Endothelial cell of umbilical vein (primary cell): ENCODE data around the gene DHRS9. TPM values are rescaled to one million over a fixed set of nuclear protein-coding genes. Genes with fewer than 3 reads are reported as not detected.

Experiments used
- BruUV-seq: library from RNA; stranded (reverse); fragments of 400-500 nt; replicated peaks from 2 replicates; lab custom pipeline; 2021; lab: Mats Ljungman, UMichigan
- CTCF ChIA-PET: fragments of 300-600, 350-600 bp; sonication (Branson Sonifier 250); formaldehyde crosslinking; loops from one replicate; lab custom pipeline; 2021; ENCODE audit warnings: antibody characterized with exemption, inconsistent platforms; lab: Charles Lee
- POLR2A ChIA-PET: fragments of 300-600, 350-600 bp; sonication (Branson Sonifier 250); formaldehyde crosslinking; loops from one replicate; lab custom pipeline; 2021; ENCODE audit warnings: antibody characterized with exemption, inconsistent platforms; lab: Charles Lee
- DNase-seq: peaks from one replicate; pipeline ENCODE4 v3.0.0-alpha.2; 2011; ENCODE audit warnings: low read depth, low spot score
- FAIRE-seq: peaks from 2 replicates; lab custom pipeline; 2011; peaks lifted over from hg19 to GRCh38; lab: Jason Lieb, UNC
- H2AFZ ChIP-seq: 2 replicates; pipeline ENCODE4 v1.6.0; 2012; ENCODE audit warnings: low read depth, low read length, control low read depth, inconsistent platforms
- H3K27ac ChIP-seq: 2 replicates; pipeline ENCODE4 v1.5.1; 2011; ENCODE audit warnings: low read depth, mild to moderate bottlenecking, control low read depth, low read length, moderate library complexity; ENCODE audit not compliant: insufficient read depth
- H3K27me3 ChIP-seq, 2 experiments: 2 replicates each; pipeline versions ENCODE4 v1.6.0 to v1.6.1; 2011; ENCODE audit warnings: low read length in 2 of 2, mixed read lengths in 1 of 2; ENCODE audit not compliant: control insufficient read depth in 2 of 2, insufficient read depth in 2 of 2
- H3K36me3 ChIP-seq, 2 experiments: 2 replicates in 1 of 2; 3 replicates in 1 of 2; pipeline ENCODE4 v1.5.1; 2011; ENCODE audit warnings: low read length in 2 of 2, mild to moderate bottlenecking in 1 of 2, moderate library complexity in 1 of 2; ENCODE audit not compliant: control insufficient read depth in 2 of 2, insufficient read depth in 2 of 2; ENCODE audit errors: extremely low read depth in 1 of 2
- H3K4me1 ChIP-seq: 3 replicates; pipeline ENCODE4 v1.5.1; 2011; ENCODE audit warnings: mild to moderate bottlenecking, low read length; ENCODE audit not compliant: control insufficient read depth, insufficient read depth; ENCODE audit errors: extremely low read depth
- H3K4me2 ChIP-seq: 2 replicates; pipeline ENCODE4 v1.6.1; 2011; ENCODE audit warnings: low read length, control low read depth, mixed read lengths; ENCODE audit not compliant: insufficient read depth
- H3K4me3 ChIP-seq, 3 experiments: fragments of 200-600 bp in 1 of 3; sonication (generic), shearing (Covaris generic) in 1 of 3; replicated peaks in 1 of 3; 2 replicates each; pipeline ENCODE4 v1.5.1; 2011 to 2016; ENCODE audit warnings: control low read depth in 3 of 3, low read length in 3 of 3, mild to moderate bottlenecking in 2 of 3, inconsistent platforms in 1 of 3, low read depth in 1 of 3, moderate library complexity in 1 of 3; ENCODE audit not compliant: insufficient read depth in 1 of 3
- H3K79me2 ChIP-seq: 2 replicates; pipeline ENCODE4 v1.6.0; 2012; ENCODE audit warnings: low read length, inconsistent platforms; ENCODE audit not compliant: control insufficient read depth, insufficient read depth
- H3K9ac ChIP-seq: replicated peaks from 2 replicates; pipeline ENCODE3; 2011; ENCODE audit warnings: low read length, control low read depth; ENCODE audit not compliant: insufficient read depth; ENCODE audit errors: extremely low read depth
- H3K9me1 ChIP-seq: replicated peaks from 3 replicates; pipeline ENCODE4 v1.6.0; 2011; ENCODE audit warnings: mild to moderate bottlenecking, low read length; ENCODE audit not compliant: control insufficient read depth, insufficient read depth; ENCODE audit errors: extremely low read depth
- H3K9me3 ChIP-seq: replicated peaks from 2 replicates; pipeline ENCODE4 v1.5.1; 2012; ENCODE audit warnings: low read length, inconsistent platforms; ENCODE audit not compliant: control insufficient read depth, insufficient read depth
- H4K20me1 ChIP-seq: replicated peaks from 2 replicates; pipeline ENCODE3; 2011; ENCODE audit warnings: mild to moderate bottlenecking, low read length; ENCODE audit not compliant: control insufficient read depth, insufficient read depth; ENCODE audit errors: extremely low read depth
- CTCF ChIP-seq, 2 donors: IDR thresholded peaks; 1 replicate in 1 of 2; 2 replicates in 1 of 2; pipeline ENCODE4 v1.5.1; 2011; ENCODE audit warnings: low read length in 2 of 2, mild to moderate bottlenecking in 2 of 2, moderate library complexity in 2 of 2, control low read depth in 1 of 2, inconsistent platforms in 1 of 2, low read depth in 1 of 2; ENCODE audit not compliant: insufficient read depth in 1 of 2; ENCODE audit errors: extremely low read depth in 1 of 2
- EZH2 ChIP-seq: IDR thresholded peaks from 2 replicates; pipeline ENCODE4 v1.6.1; 2012; ENCODE audit warnings: borderline replicate concordance, low read depth, mild to moderate bottlenecking, moderate library complexity, low read length, inconsistent platforms; ENCODE audit not compliant: severe bottlenecking
- FOS ChIP-seq: IDR thresholded peaks from 2 replicates; pipeline ENCODE4 v1.6.1; 2011; ENCODE audit warnings: mild to moderate bottlenecking, low read length, moderate library complexity, borderline replicate concordance; ENCODE audit not compliant: insufficient read depth
- GATA2 ChIP-seq: IDR thresholded peaks from 2 replicates; pipeline ENCODE4 v1.7.0; 2011; ENCODE audit warnings: low read depth, mild to moderate bottlenecking, moderate library complexity, mixed read lengths, low read length; ENCODE audit not compliant: insufficient read length, insufficient read depth
- JUN ChIP-seq: IDR thresholded peaks from 2 replicates; pipeline ENCODE4 v1.6.1; 2011; ENCODE audit warnings: borderline replicate concordance, low read depth; ENCODE audit not compliant: insufficient read length, insufficient read depth
- MAX ChIP-seq: IDR thresholded peaks from 2 replicates; pipeline ENCODE4 v1.6.1; 2011; ENCODE audit not compliant: insufficient read depth, insufficient read length
- MYC ChIP-seq: IDR thresholded peaks from one replicate; pipeline ENCODE4 v1.6.1; 2011; ENCODE audit warnings: mild to moderate bottlenecking, low read depth, low read length
- POLR2A ChIP-seq: IDR thresholded peaks from 2 replicates; pipeline ENCODE4 v1.6.1; 2012; ENCODE audit warnings: low read depth, mild to moderate bottlenecking, control low read depth, low read length
- POLR2AphosphoS5 ChIP-seq: IDR thresholded peaks from 2 replicates; pipeline ENCODE4 v1.6.1; 2012; ENCODE audit warnings: low read depth, mild to moderate bottlenecking, control low read depth, low read length, moderate library complexity; ENCODE audit not compliant: insufficient read depth
- dilution Hi-C: fragments of 300-500 bp; cut with MboI; formaldehyde crosslinking; loops from one replicate; pipeline ENCODE4 v1.15.0; 2019; ENCODE audit warnings: low sequenced_read_pairs; ENCODE audit not compliant: extremely low pct_ligation_motif_present
- intact Hi-C: fragments of 100-400 bp; cut with micrococcal nuclease; formaldehyde crosslinking; loops from one replicate; pipeline ENCODE4 v1.10.0; 2022
- polyA plus RNA-seq, 4 experiments: library from polyadenylated mRNA; depleted of rRNA in 3 of 4; stranded (reverse) in 3 of 4; unstranded in 1 of 4; fragments of >200 nt; gene quantifications; 2 replicates each; pipeline versions ENCODE4 v1.2.1 to v1.2.3, GENCODE V29; 2011 to 2012; ENCODE audit warnings: missing spikeins in 1 of 4
- total RNA-seq: library from RNA; stranded (reverse); gene quantifications from 2 replicates; pipeline ENCODE4 v1.2.3, GENCODE V29; 2021

The DHRS9 gene
- total and polyA plus RNA-seq, 2 donors (not counting 3 experiments of a cell fraction or from before 2014, with no cell fraction given), result 0.40 TPM; not detected in 1

- BruUV-seq, result no TSS peak
- no peak for DNase-seq
- H3K9me3 ChIP-seq, result no peaks in the 10 kb centered on the region
- H3K27me3 ChIP-seq, result no peaks in the 10 kb centered on the region
- H3K9ac ChIP-seq, result no peak overlapping the region
- H4K20me1 ChIP-seq, result no peaks in the 10 kb centered on the region
- no peak overlapping the region for H3K27ac ChIP-seq
- FAIRE-seq, result no peak
- ChIA-PET POLR2A (no interaction called here), CTCF (interaction anchor here (0.9 kb wide), 1 partner anchor 43 kb away, joined by 5 read pairs; no protein-coding TSS in a partner anchor)
- H3K36me3 ChIP-seq, result no peaks in the 10 kb centered on the region
- H3K4me2 ChIP-seq, result no peak overlapping the region
- no peaks in the 10 kb centered on the region for H3K79me2 ChIP-seq
- H3K4me3 ChIP-seq, result no peak overlapping the region
- TF ChIP-seq MYC (no peak), POLR2A (no peak), MAX (no peak), JUN (no peak), EZH2 (no peak), POLR2AphosphoS5 (no peak), GATA2 (no peak), FOS (no peak), CTCF (IDR thresholded peaks at IDR 0.05; ENCODE audit: extremely low read depth in 1 of 2, insufficient read depth in 1 of 2, low read depth in 1 of 2, low read length in 2 of 2) (no peak)
- H3K9me1 ChIP-seq, result no peaks in the 10 kb centered on the region
- dilution Hi-C loops, result no loop called here
- no peak overlapping the region for H2AFZ ChIP-seq
- H3K4me1 ChIP-seq, result peaks cover 5% of the 10 kb centered on the region
- intact Hi-C loops, result no loop called here
Measured at GRCh38 chr2:169066897-169067296, 2.5 kb upstream of the DHRS9 start.
